Keratinocyte (primary cell): ENCODE results near the gene BOD1L1. TPM values are rescaled to one million over a fixed set of nuclear protein-coding genes. Genes with fewer than 3 reads are reported as not detected.

Source experiments
- DNase-seq: peaks from one replicate; pipeline ENCODE4 v3.0.0-alpha.2; 2011; ENCODE audit warnings: low read depth, missing footprints, low spot score
- FAIRE-seq: peaks from 2 replicates; lab custom pipeline; 2011; peaks lifted over from hg19 to GRCh38; lab: Jason Lieb, UNC
- H2AFZ ChIP-seq: 2 replicates; pipeline ENCODE4 v1.6.0; 2012; ENCODE audit warnings: low read length, control low read depth, inconsistent platforms; ENCODE audit not compliant: control insufficient read depth
- H3K27ac ChIP-seq: 2 replicates; pipeline ENCODE4 v1.5.1; 2011; ENCODE audit warnings: low read length; ENCODE audit not compliant: control insufficient read depth, insufficient read depth
- H3K27me3 ChIP-seq: 3 replicates; pipeline ENCODE4 v1.6.0; 2011; ENCODE audit warnings: low read length; ENCODE audit not compliant: control insufficient read depth, insufficient read depth; ENCODE audit errors: extremely low read depth
- H3K36me3 ChIP-seq, 2 experiments: 2 replicates in 1 of 2; 3 replicates in 1 of 2; pipeline ENCODE4 v1.5.1; 2011; ENCODE audit warnings: low read length in 2 of 2, mild to moderate bottlenecking in 1 of 2; ENCODE audit not compliant: control insufficient read depth in 2 of 2, insufficient read depth in 2 of 2; ENCODE audit errors: extremely low read depth in 1 of 2
- H3K4me1 ChIP-seq: 3 replicates; pipeline ENCODE4 v1.5.1; 2011; ENCODE audit warnings: low read length; ENCODE audit not compliant: control insufficient read depth, insufficient read depth; ENCODE audit errors: extremely low read depth
- H3K4me2 ChIP-seq: 3 replicates; pipeline ENCODE4 v1.6.0; 2011; ENCODE audit warnings: low read depth, low read length; ENCODE audit not compliant: control insufficient read depth, insufficient read depth; ENCODE audit errors: extremely low read depth
- H3K4me3 ChIP-seq, 3 experiments: fragments of 200-600 bp in 1 of 3; sonication (generic) in 1 of 3; 2 replicates in 2 of 3; 3 replicates in 1 of 3; pipeline ENCODE4 v1.5.1; 2011 to 2016; ENCODE audit warnings: low read length in 3 of 3, mild to moderate bottlenecking in 3 of 3, control low read depth in 2 of 3, inconsistent platforms in 1 of 3, low read depth in 1 of 3, mixed read lengths in 1 of 3, mixed run types in 1 of 3, moderate library complexity in 1 of 3; ENCODE audit not compliant: control insufficient read depth in 2 of 3, insufficient read depth in 2 of 3; ENCODE audit errors: extremely low read depth in 1 of 3
- H3K79me2 ChIP-seq: 2 replicates; pipeline ENCODE4 v1.6.0; 2012; ENCODE audit warnings: low read length; ENCODE audit not compliant: control insufficient read depth, insufficient read depth
- H3K9ac ChIP-seq: 3 replicates; pipeline ENCODE4 v1.6.0; 2011; ENCODE audit warnings: low read length; ENCODE audit not compliant: control insufficient read depth, insufficient read depth; ENCODE audit errors: extremely low read depth
- H3K9me1 ChIP-seq: 3 replicates; pipeline ENCODE4 v1.6.0; 2011; ENCODE audit warnings: low read length; ENCODE audit not compliant: control insufficient read depth, insufficient read depth; ENCODE audit errors: extremely low read depth
- H3K9me3 ChIP-seq: 2 replicates; pipeline ENCODE4 v1.5.1; 2012; ENCODE audit warnings: low read depth, low read length; ENCODE audit not compliant: control insufficient read depth
- H4K20me1 ChIP-seq: 3 replicates; pipeline ENCODE4 v1.6.0; 2011; ENCODE audit warnings: low read length; ENCODE audit not compliant: control insufficient read depth, insufficient read depth; ENCODE audit errors: extremely low read depth
- EZH2 ChIP-seq: IDR thresholded peaks from one replicate; pipeline ENCODE4 v1.6.1; 2012; ENCODE audit warnings: inconsistent platforms, mild to moderate bottlenecking, low read length, moderate library complexity
- dilution Hi-C: fragments of 300-500 bp; cut with MboI; formaldehyde crosslinking; loops from one replicate; pipeline ENCODE4 v1.7.0; 2020; ENCODE audit warnings: low sequenced_read_pairs; ENCODE audit not compliant: extremely low pct_ligation_motif_present
- polyA plus RNA-seq, 5 experiments: library from polyadenylated mRNA; depleted of rRNA in 3 of 5; stranded (reverse) in 3 of 5; stranded (forward) in 1 of 5; unstranded in 1 of 5; fragments of >200 nt; gene quantifications; 1 replicate in 1 of 5; 2 replicates in 3 of 5; 3 replicates in 1 of 5; pipeline versions ENCODE4 v1.2.1 to v1.2.3, GENCODE V29; 2011 to 2012; ENCODE audit warnings: missing spikeins in 2 of 5, low read depth in 1 of 5, low replicate concordance in 1 of 5
- TF ChIP-seq, protein P1 (sequence below), 3 experiments: IDR thresholded peaks in 1 of 3; conservative IDR thresholded peaks in 1 of 3; optimal IDR thresholded peaks in 1 of 3; 2 replicates in 2 of 3; 3 replicates in 1 of 3; pipeline versions ENCODE3 to v1.5.1; 2011; ENCODE audit warnings: low read length in 3 of 3, mild to moderate bottlenecking in 3 of 3, moderate library complexity in 2 of 3, control low read depth in 1 of 3, inconsistent platforms in 1 of 3; ENCODE audit not compliant: insufficient read depth in 2 of 3; ENCODE audit errors: extremely low read depth in 1 of 3

Gene BOD1L1
- polyA plus RNA-seq, 1 donor (not counting 4 experiments of a cell fraction or from before 2014, with no cell fraction given): 20.6 TPM

DNA sequence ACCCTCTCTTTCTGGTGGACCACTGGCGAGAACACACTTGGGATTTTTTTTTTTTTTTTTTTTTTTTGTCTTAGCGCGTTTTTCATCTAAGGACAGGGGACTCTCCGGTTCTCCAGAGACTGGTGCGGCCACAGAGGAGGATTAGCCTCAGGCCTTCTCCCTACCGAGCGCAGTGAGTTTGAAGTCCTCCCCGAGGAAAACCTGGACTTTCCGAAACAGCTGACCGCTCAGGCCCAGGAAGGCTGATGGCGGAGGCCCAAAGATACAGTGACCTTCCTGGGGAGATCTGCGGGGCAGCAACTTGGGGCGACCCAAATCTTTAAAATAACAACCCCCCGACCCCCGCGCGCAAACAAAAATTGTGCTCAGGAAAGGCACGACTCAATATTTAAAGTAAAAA, 92.4 kb downstream of the BOD1L1 start:
- TF ChIP-seq EZH2: no peak
- TF ChIP-seq, protein P1, sequence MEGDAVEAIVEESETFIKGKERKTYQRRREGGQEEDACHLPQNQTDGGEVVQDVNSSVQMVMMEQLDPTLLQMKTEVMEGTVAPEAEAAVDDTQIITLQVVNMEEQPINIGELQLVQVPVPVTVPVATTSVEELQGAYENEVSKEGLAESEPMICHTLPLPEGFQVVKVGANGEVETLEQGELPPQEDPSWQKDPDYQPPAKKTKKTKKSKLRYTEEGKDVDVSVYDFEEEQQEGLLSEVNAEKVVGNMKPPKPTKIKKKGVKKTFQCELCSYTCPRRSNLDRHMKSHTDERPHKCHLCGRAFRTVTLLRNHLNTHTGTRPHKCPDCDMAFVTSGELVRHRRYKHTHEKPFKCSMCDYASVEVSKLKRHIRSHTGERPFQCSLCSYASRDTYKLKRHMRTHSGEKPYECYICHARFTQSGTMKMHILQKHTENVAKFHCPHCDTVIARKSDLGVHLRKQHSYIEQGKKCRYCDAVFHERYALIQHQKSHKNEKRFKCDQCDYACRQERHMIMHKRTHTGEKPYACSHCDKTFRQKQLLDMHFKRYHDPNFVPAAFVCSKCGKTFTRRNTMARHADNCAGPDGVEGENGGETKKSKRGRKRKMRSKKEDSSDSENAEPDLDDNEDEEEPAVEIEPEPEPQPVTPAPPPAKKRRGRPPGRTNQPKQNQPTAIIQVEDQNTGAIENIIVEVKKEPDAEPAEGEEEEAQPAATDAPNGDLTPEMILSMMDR (optimal IDR thresholded peaks at IDR 0.05 in 1 of 3, IDR thresholded peaks at IDR 0.05 in 1 of 3, conservative IDR thresholded peaks at IDR 0.05 in 1 of 3; ENCODE audit: extremely low read depth in 1 of 3, insufficient read depth in 2 of 3, low read length in 3 of 3): no peak
- FAIRE-seq (no peak), DNase-seq (no peak)
- Histone ChIP-seq H3K9me3 (no peaks in the 10 kb centered on the region), H3K4me1 (no peaks in the 10 kb centered on the region), H3K27me3 (peaks cover 99% of the 10 kb centered on the region), H3K4me3 (no peak overlapping the region), H3K27ac (no peak overlapping the region), H2AFZ (no peak overlapping the region), H3K36me3 (no peaks in the 10 kb centered on the region), H3K4me2 (no peak overlapping the region), H3K9ac (no peak overlapping the region), H3K9me1 (no peaks in the 10 kb centered on the region), H4K20me1 (peaks cover 6% of the 10 kb centered on the region), H3K79me2 (no peaks in the 10 kb centered on the region)
- dilution Hi-C loops: no loop called here

DNA sequence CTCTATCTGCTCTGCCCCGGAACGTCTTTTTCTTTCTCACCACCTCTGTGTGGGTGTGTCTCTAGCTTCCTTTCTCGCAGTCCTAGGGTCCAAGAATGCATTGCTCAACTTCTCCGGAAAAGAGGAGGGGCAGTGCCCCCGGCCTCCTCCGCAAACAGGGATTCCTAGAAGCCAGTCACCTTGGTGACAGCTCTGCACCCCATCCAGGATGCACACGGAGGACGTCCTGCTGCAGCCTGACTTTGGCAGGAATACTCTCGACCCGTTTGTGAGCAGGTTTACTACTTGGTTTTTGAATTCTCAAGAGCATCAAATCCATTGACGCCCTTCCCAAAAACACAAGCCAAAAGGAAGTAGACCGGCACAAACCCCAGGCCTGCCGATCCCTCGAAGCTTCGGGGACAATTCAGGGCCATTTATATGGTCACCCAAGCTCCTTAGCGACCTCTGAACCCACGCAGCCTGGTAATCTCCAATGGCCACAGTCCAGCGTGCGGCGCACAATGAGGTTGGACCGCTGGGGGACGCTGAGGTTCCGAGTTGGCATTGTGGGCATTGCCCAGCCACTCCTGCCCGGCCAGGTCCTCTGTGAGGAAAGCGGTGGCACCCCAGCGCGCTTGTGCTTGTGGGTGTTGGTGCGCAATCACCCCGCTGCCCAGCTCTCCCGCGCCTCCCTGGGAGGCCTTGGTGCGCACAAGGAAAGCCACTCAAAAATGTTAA, 93.0 kb downstream of the BOD1L1 start:
- FAIRE-seq: no peak
- peaks cover 99% of the 10 kb centered on the region for H3K27me3 ChIP-seq

More for the DNA sequence above, 93.0 kb downstream of the BOD1L1 start:
- Histone ChIP-seq H3K36me3 (no peaks in the 10 kb centered on the region), H2AFZ (no peak overlapping the region), H3K27ac (no peak overlapping the region), H3K9ac (no peak overlapping the region), H3K79me2 (no peaks in the 10 kb centered on the region), H3K4me3 (no peak overlapping the region), H3K4me1 (no peaks in the 10 kb centered on the region), H3K4me2 (no peak overlapping the region), H3K9me3 (no peaks in the 10 kb centered on the region), H4K20me1 (peaks cover 6% of the 10 kb centered on the region), H3K9me1 (no peaks in the 10 kb centered on the region)
- TF ChIP-seq, protein P1 (optimal IDR thresholded peaks at IDR 0.05 in 1 of 3, IDR thresholded peaks at IDR 0.05 in 1 of 3, conservative IDR thresholded peaks at IDR 0.05 in 1 of 3; ENCODE audit: extremely low read depth in 1 of 3, insufficient read depth in 2 of 3, low read length in 3 of 3): no peak
- dilution Hi-C loops: no loop called here
- DNase-seq: no peak
